NCI-H1417 treated with DMSO at 0.1 percent for 48 hours (cell line): ENCODE results near the gene MYCBPAP.

Experiments used
- DNase-seq: peaks from one replicate; lab custom pipeline; 2025; lab: John Stamatoyannopoulos, UW

MYCBPAP gene, protein sequence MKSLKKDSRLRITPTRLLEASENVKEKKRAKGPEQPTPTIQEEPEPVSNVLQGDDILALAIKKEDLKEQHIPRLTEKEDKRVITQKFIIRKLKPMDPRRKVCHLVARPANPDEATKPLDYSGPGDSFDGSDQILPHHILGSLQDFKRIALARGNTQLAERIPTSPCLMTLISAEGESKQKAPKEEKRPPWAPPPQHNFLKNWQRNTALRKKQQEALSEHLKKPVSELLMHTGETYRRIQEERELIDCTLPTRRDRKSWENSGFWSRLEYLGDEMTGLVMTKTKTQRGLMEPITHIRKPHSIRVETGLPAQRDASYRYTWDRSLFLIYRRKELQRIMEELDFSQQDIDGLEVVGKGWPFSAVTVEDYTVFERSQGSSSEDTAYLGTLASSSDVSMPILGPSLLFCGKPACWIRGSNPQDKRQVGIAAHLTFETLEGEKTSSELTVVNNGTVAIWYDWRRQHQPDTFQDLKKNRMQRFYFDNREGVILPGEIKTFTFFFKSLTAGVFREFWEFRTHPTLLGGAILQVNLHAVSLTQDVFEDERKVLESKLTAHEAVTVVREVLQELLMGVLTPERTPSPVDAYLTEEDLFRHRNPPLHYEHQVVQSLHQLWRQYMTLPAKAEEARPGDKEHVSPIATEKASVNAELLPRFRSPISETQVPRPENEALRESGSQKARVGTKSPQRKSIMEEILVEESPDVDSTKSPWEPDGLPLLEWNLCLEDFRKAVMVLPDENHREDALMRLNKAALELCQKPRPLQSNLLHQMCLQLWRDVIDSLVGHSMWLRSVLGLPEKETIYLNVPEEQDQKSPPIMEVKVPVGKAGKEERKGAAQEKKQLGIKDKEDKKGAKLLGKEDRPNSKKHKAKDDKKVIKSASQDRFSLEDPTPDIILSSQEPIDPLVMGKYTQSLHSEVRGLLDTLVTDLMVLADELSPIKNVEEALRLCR

GRCh38 chr17:50507871-50508572, at the start of gene MYCBPAP:
MYCBPAP (plus strand) TSS chr17:50508439; CDS start chr17:50508675, 236 bp downstream.
- no peak for DNase-seq

DNA sequence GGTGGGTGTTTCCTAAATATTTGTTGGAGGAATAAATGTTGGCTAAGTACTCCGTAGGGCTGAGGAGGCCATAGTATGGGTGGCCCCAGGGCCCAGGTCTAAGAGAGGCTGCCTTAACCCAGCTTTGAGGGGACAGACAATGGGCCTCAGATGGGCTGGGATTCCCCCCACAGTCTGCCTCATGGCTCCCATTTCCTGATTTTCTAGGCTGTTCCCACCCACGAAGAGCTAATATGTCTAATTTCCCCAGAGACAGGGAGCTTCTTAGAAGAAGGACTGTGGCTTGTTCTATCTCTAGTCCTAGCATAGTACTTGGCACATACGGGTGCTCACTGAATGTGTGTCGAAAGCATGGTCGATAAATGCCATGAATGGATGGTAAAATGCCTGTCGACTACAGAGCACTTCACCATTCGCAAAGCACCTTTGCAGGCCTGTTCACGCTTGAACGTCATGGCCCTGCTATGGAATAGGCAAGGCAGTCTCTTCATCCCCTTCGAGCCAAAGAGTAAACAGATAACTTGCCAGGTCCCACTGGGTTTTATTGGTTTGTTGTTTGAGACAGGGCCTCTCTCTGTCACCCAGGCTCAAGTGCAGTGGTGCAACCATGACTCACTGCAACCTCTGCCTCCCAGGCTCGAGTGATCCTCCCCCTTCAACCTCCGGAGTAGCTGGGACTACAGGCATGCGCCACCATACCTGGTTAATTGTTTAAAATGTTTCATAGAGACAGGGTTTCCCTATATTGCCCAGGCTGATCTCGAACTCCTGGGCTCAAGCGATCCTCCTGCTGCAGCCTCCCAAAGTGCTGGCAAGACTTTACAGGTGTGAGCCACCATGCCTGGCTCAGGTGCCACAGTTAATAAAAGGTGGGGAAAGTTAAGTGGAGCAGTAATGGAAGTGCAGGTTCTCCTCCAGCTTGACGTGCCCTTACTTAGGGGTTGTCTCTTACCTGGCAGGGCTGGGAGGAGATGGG, 49.2 kb upstream of the MYCBPAP start:
- DNase-seq = no peak

DNA sequence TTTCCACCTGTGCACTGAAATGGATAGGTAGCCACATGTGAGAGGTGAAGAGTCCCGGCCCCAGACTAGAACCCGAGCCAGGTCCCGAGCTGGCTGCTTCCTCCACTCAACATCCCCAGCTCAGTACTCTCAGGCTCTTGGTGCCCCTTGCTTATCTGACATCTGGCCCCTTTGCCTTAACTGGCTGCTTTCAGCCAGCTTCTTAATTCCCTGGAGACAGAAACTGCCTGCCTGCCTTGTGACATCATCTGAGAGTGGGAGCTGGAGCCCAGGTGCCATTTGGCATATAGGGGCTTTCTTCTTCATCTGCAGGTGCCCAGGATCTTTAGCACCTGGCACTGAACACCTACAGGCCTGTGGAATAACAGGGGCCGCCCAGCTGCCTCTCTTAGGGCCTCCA, 48.5 kb upstream of the MYCBPAP start:
- DNase-seq = no peak

DNA sequence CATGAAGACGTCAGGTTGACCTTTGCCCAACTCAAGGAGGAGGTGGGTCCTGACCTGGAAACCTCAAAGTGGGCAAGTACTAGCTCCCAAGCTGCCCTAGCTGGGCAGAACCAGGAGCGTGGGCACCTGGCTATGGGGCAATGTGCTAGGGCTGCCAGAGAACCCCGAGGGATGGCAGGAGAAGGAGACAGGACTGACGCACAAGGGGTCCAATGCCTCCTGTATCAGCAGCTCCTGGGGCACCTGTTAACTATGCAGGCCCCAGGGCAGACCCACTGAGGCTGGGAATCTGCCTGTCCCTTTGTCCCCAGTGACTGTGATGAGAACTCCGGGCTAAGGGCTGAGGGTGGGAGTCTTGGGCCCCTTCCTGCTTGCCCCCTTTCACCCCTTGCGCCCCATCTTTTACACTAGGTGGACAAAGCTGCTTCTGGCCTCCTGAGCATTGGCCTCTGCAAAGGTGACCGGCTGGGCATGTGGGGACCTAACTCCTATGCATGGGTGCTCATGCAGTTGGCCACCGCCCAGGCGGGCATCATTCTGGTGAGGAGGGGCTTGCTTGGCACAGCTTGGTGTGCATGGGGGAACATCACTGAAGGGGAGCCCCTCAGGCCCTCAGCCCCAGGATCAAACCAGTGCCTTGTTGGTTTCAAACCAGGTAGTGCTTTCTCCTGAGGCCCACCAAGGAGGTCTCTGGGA, 47.3 kb upstream of the MYCBPAP start:
- no peak for DNase-seq

- no peak for DNase-seq
These were observed 46.6 kb upstream of the MYCBPAP start for GRCh38 chr17:50461550-50462132.

DNA sequence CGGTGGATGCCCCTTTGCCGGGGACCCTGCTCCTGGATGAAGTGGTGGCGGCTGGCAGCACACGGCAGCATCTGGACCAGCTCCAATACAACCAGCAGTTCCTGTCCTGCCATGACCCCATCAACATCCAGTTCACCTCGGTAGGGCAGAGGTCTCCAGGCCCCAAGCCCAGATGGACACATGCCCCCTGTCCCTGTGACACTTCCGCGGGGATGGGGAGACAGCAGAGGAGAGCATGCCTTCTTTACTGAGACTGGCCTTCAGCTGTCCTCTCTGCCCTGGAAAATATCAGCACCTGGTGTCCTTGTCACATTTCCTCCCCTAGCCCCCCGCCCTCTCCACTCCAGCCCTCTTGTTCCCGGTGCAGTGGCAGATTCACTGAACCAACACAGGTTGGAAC, 45.8 kb upstream of the MYCBPAP start:
- DNase-seq = no peak

GRCh38 chr17:50464121-50464520, 44.1 kb upstream of the MYCBPAP start:
- DNase-seq = no peak

- no peak for DNase-seq
These were observed 43.5 kb upstream of the MYCBPAP start for GRCh38 chr17:50464736-50465135.

DNA sequence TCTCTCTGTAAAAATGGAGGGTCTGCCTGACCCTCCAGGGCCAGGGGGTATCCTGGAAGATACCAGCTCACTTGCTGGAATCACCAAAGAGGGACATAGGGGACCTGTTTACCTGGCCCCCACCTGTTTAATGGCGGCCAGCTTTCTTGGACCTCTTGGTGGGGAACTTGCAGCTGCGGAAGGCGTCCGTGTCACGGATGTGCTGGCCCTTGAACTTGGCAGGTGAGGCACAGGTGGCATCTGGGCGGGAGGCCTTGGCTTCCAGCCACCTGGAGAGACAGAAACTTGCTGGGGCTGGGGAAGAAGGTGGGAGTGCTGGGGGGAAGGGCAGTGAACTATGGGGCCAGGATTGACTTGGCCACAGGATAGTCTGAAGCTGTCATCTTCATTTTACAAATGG, 43.1 kb upstream of the MYCBPAP start:
- no peak for DNase-seq

GRCh38 chr17:50465635-50466034, 42.6 kb upstream of the MYCBPAP start:
- no peak for DNase-seq

GRCh38 chr17:50466371-50467113, 41.7 kb upstream of the MYCBPAP start:
- DNase-seq = no peak

GRCh38 chr17:50467114-50467854, 41.0 kb upstream of the MYCBPAP start:
- DNase-seq = no peak

GRCh38 chr17:50467855-50468303, 40.4 kb upstream of the MYCBPAP start:
- DNase-seq = no peak

DNA sequence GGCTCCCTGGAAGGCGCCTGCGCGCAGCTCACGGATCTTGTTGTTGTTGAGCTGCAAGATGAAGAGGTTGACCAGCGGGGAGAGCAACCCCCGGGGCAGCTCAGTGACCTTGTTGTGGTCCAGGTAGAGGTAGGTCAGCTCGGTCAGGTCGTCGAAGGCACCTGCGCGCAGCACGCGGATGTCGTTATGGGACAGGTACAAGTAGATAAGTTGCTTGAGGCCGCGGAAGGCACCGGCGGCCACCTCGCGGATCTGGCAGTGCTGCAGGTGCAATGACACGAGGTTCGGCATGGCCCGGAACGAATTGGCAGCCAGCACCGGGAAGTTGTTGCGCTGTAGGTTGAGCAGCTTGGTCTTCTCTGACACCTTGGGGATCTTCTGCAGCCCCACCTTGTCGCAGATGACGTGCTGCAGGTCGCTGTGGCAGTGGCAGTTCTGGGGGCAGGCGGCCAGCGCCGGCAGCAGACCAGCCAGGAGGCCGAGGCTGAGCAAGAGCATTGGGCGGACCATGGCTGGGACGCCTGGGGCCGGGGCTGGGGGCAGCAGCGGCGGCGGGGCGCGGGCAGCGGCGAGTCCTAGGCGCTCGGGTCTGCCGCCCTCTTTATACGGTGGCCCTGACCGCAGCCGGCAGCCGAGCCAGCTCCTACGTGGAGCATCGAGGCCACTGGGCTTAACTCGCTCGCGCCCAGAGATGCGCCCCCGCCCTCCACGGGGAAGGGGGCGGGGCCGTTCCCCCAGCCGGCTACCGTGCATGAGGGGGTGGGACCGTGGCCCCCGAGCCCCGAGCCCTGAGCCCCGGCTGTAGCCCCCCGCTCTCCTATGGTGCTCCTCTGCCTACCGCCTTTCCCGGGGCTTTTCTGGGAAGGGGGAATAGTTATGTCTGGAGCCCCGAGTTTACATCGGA, 39.7 kb upstream of the MYCBPAP start, which contains the start of gene CHAD:
Gene CHAD, minus strand, starts transcription at position 577 of the 904 bp plus-strand sequence. Its CDS starts 67 bp downstream, at position 510.
- DNase-seq = no peak

DNA sequence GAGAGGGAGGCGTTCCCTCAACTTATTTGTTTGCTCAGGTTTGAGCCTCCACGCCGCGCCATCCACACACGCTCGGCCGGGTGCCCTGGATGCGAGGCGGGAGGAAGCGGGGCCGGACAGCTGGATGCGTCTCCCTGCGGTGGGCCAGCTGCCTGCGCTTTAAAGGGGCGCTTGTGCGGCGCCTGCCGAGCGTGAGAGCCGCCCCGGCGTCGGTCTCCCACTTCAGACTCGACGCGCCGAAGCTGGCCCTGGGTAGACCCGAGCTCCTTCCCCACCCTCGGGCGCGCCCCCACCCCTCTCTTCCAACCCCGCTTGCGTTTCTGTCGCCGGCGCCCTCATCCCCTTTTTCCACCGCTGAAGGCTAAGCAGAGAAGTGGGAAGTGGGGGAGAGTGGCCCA, 39.0 kb upstream of the MYCBPAP start:
- no peak for DNase-seq

DNA sequence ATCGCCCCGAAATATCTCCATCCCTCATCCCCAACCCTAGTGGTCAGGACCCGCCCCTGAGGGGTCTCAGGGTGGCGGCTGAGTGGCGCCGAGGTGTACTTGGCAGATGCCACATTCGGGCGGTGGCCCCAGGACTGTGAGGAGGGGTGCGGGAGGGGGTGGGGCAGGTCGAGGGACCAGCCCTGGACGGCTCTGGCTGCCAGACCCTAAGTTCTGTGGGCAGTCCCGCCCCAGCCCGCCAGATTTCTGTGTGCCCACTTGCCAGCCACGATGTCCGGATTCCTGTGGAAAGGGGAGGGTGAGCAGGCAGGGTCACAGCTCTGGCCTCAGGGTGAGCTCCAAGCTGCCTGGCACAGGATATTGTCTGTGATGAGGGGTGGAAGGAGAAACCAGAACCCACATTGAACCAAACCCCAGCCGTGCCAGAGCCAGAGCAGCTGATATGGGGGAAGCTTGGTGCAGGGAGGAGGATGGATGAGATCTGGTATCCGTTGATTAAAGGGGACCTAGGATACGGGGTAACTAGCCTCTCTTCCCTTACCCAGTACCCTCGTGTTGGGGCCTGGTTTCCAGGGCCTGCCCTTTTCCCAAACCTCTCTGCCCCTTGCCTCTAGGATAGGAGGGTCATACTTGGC, 38.5 kb upstream of the MYCBPAP start:
- DNase-seq = no peak

- no peak for DNase-seq
These were observed 37.8 kb upstream of the MYCBPAP start for GRCh38 chr17:50470426-50470825.
